Measurements from ENCODE around the gene CADPS. TPM values are rescaled to one million over a fixed set of nuclear protein-coding genes. Genes with fewer than 3 reads are reported as not detected.

The CADPS gene
- total RNA-seq, 1 experiment from 2014 or later = 7.0 TPM

- H3K9me3 Mint-ChIP-seq = no peaks in the 10 kb centered on the region
- H3K4me1 Mint-ChIP-seq = peaks cover 40% of the 10 kb centered on the region
- peak; percentile 71 for ATAC-seq
- no peak overlapping the region for H3K4me3 Mint-ChIP-seq
- H3K27ac Mint-ChIP-seq = no peak overlapping the region
- ChIA-PET POLR2A (interaction anchor here (0.8 kb wide), 1 partner anchor 9 kb away, joined by 4 read pairs; no protein-coding TSS in a partner anchor), CTCF (interaction anchor here (0.9 to 2.5 kb wide), 6 partner anchors 15 to 218 kb away, joined by 3 to 10 read pairs (median 4); no protein-coding TSS in a partner anchor)
- no peaks in the 10 kb centered on the region for H3K36me3 Mint-ChIP-seq
- DNase-seq (ENCODE audit: low spot score) = no peak
- H3K27me3 Mint-ChIP-seq (ENCODE audit: low read depth) = no peaks in the 10 kb centered on the region; the same call in 1 of the 2 replicates
- TF ChIP-seq GTF2I (CRISPR knock-in tag; conservative IDR thresholded peaks at IDR 0.05) (no peak), ZNF671 (CRISPR knock-in tag; IDR thresholded peaks at IDR 0.05) (no peak), ETV6 (CRISPR knock-in tag; IDR thresholded peaks at IDR 0.05) (no peak), GRHL2 (CRISPR knock-in tag; IDR thresholded peaks at IDR 0.05; ENCODE audit: insufficient replicate concordance, severe bottlenecking) (no peak), CTCF (IDR thresholded peaks at IDR 0.05) (no peak), ZMAT4 (CRISPR knock-in tag; IDR thresholded peaks at IDR 0.05) (no peak), AFF4 (CRISPR knock-in tag; IDR thresholded peaks at IDR 0.05; ENCODE audit: borderline replicate concordance) (no peak), E2F1 (CRISPR knock-in tag; IDR thresholded peaks at IDR 0.05) (no peak), PRDM15 (CRISPR knock-in tag; IDR thresholded peaks at IDR 0.05) (no peak), EMX1 (CRISPR knock-in tag; IDR thresholded peaks at IDR 0.05) (no peak), ZBTB43 (CRISPR knock-in tag; IDR thresholded peaks at IDR 0.05) (no peak), ZNF532 (CRISPR knock-in tag; IDR thresholded peaks at IDR 0.05; ENCODE audit: borderline replicate concordance) (no peak), MLX (CRISPR knock-in tag; IDR thresholded peaks at IDR 0.05) (no peak), ZNF512 (CRISPR knock-in tag; IDR thresholded peaks at IDR 0.05; ENCODE audit: borderline replicate concordance) (no peak)
These were observed 166.4 kb downstream of the CADPS start for GRCh38 chr3:62708638-62709373.
